ENCODE measurements around the gene CAPN6. TPM values are rescaled to one million over a fixed set of nuclear protein-coding genes. Genes with fewer than 3 reads are reported as not detected.

CAPN6 gene
- total and polyA plus RNA-seq, 2 donors (not counting 1 experiment from before 2014, with no cell fraction given): not detected

DNA sequence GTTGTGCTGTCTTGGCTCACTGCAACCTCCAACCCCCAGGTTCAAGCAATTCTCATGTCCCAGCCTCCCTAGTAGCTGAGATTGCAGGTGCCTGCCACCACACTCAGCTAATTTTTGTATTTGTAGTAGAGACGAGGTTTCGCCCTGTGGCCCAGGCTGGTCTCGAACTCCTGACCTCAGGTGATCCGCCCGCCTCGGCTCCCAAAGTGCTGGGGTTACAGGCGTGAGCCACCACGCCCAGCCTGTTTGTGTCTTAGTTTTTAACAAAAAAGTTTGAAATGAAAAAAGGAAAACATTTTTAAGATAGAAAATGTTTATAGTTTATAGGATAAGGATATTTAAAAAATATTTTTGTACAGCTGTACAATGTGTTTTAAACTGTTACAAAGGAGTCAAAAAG is 62.4 kb downstream of the CAPN6 start:
- no peak overlapping the region for H3K4me2 ChIP-seq (ENCODE audit: extremely low read depth, insufficient read depth, low read length)
- no peak overlapping the region for H3K27ac ChIP-seq (ENCODE audit: insufficient read depth, low read length)
- H3K79me2 ChIP-seq (ENCODE audit: control insufficient read depth, insufficient read depth, low read length): no peaks in the 10 kb centered on the region
- H3K4me1 ChIP-seq (ENCODE audit: control insufficient read depth, extremely low read depth, insufficient read depth, low read length): no peaks in the 10 kb centered on the region
- DNase-seq (ENCODE audit: low read depth in 2 of 2): no peak
- no peak overlapping the region for H3K4me3 ChIP-seq (replicated peaks in 1 of 4; ENCODE audit: control extremely low read depth in 1 of 4, insufficient read depth in 1 of 4, low read depth in 3 of 4, low read length in 4 of 4)
- no peaks in the 10 kb centered on the region for H3K9me3 ChIP-seq (ENCODE audit: control insufficient read depth, insufficient read depth, low read depth, low read length)
- no peaks in the 10 kb centered on the region for H3K27me3 ChIP-seq (ENCODE audit: control insufficient read depth, insufficient read depth, low read length)
- no peaks in the 10 kb centered on the region for H4K20me1 ChIP-seq (ENCODE audit: control insufficient read depth, extremely low read depth, insufficient read depth, low read length)
- no peak overlapping the region for H2AFZ ChIP-seq (ENCODE audit: low read length)
- no peak overlapping the region for H3K9ac ChIP-seq (ENCODE audit: insufficient read depth, low read length)
- TF ChIP-seq EZH2 (IDR thresholded peaks at IDR 0.05; ENCODE audit: low read length, missing control alignments): no peak
- TF ChIP-seq, protein P1, sequence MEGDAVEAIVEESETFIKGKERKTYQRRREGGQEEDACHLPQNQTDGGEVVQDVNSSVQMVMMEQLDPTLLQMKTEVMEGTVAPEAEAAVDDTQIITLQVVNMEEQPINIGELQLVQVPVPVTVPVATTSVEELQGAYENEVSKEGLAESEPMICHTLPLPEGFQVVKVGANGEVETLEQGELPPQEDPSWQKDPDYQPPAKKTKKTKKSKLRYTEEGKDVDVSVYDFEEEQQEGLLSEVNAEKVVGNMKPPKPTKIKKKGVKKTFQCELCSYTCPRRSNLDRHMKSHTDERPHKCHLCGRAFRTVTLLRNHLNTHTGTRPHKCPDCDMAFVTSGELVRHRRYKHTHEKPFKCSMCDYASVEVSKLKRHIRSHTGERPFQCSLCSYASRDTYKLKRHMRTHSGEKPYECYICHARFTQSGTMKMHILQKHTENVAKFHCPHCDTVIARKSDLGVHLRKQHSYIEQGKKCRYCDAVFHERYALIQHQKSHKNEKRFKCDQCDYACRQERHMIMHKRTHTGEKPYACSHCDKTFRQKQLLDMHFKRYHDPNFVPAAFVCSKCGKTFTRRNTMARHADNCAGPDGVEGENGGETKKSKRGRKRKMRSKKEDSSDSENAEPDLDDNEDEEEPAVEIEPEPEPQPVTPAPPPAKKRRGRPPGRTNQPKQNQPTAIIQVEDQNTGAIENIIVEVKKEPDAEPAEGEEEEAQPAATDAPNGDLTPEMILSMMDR (conservative IDR thresholded peaks at IDR 0.05 in 1 of 2, IDR thresholded peaks at IDR 0.05 in 1 of 2; ENCODE audit: low read depth in 1 of 2, low read length in 2 of 2): no peak
- H3K36me3 ChIP-seq (ENCODE audit: control insufficient read depth, insufficient read depth, low read length): no peaks in the 10 kb centered on the region

DNA sequence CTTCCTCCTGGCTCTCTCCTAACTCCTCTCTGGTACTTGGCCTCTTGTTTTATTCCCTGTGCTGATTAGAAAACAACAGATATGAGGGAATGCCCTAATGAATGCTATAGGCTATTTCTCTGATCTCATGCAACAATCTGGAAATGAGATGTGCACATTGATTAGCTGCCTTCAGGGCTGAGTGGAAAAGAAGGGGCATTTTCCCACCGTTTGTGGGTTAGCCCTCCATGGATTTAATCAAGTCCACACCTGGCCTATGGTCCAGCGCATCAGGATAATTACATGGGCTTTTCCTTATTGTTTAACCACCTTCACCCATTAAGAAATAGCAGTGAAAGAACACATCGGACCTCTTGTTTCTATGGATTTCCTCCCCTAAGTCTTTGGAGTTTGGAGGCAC is 70.0 kb downstream of the CAPN6 start:
- Histone ChIP-seq H3K4me3 (replicated peaks in 1 of 4; ENCODE audit: control extremely low read depth in 1 of 4, insufficient read depth in 1 of 4, low read depth in 3 of 4, low read length in 4 of 4) (no peak overlapping the region), H3K36me3 (ENCODE audit: control insufficient read depth, insufficient read depth, low read length) (no peaks in the 10 kb centered on the region), H3K9ac (ENCODE audit: insufficient read depth, low read length) (no peak overlapping the region), H2AFZ (ENCODE audit: low read length) (no peak overlapping the region), H3K79me2 (ENCODE audit: control insufficient read depth, insufficient read depth, low read length) (no peaks in the 10 kb centered on the region), H3K4me1 (ENCODE audit: control insufficient read depth, extremely low read depth, insufficient read depth, low read length) (no peaks in the 10 kb centered on the region), H3K27ac (ENCODE audit: insufficient read depth, low read length) (no peak overlapping the region), H3K27me3 (ENCODE audit: control insufficient read depth, insufficient read depth, low read length) (no peaks in the 10 kb centered on the region), H3K4me2 (ENCODE audit: extremely low read depth, insufficient read depth, low read length) (no peak overlapping the region), H3K9me3 (ENCODE audit: control insufficient read depth, insufficient read depth, low read depth, low read length) (no peaks in the 10 kb centered on the region), H4K20me1 (ENCODE audit: control insufficient read depth, extremely low read depth, insufficient read depth, low read length) (no peaks in the 10 kb centered on the region)
- TF ChIP-seq EZH2 (IDR thresholded peaks at IDR 0.05; ENCODE audit: low read length, missing control alignments): no peak
- TF ChIP-seq, protein P1 (conservative IDR thresholded peaks at IDR 0.05 in 1 of 2, IDR thresholded peaks at IDR 0.05 in 1 of 2; ENCODE audit: low read depth in 1 of 2, low read length in 2 of 2): no peak
- no peak for DNase-seq (ENCODE audit: low read depth in 2 of 2)

DNA sequence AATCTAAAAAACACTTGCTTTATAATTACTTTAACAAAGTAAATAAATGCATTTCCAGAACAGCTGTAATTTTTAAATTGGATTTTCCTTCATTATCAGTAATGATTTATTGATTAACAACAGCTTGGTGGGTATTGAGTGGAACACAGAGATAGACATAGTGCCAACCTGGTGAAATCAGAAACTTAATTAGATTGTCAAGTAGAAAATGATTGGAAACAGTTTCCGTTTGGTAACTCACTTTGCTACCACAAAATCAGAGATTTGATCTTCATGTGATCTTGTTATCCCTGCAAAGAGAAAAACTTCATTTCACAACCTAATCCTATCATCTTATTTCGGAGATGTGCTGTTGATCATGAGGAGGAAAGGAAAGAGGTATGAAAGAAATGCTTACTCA is 70.8 kb downstream of the CAPN6 start:
- Histone ChIP-seq H3K4me3 (replicated peaks in 1 of 4; ENCODE audit: control extremely low read depth in 1 of 4, insufficient read depth in 1 of 4, low read depth in 3 of 4, low read length in 4 of 4) (no peak overlapping the region), H2AFZ (ENCODE audit: low read length) (no peak overlapping the region), H3K4me1 (ENCODE audit: control insufficient read depth, extremely low read depth, insufficient read depth, low read length) (no peaks in the 10 kb centered on the region), H3K27me3 (ENCODE audit: control insufficient read depth, insufficient read depth, low read length) (no peaks in the 10 kb centered on the region), H3K9ac (ENCODE audit: insufficient read depth, low read length) (no peak overlapping the region), H3K9me3 (ENCODE audit: control insufficient read depth, insufficient read depth, low read depth, low read length) (no peaks in the 10 kb centered on the region), H3K36me3 (ENCODE audit: control insufficient read depth, insufficient read depth, low read length) (no peaks in the 10 kb centered on the region), H3K79me2 (ENCODE audit: control insufficient read depth, insufficient read depth, low read length) (no peaks in the 10 kb centered on the region), H3K27ac (ENCODE audit: insufficient read depth, low read length) (no peak overlapping the region), H4K20me1 (ENCODE audit: control insufficient read depth, extremely low read depth, insufficient read depth, low read length) (no peaks in the 10 kb centered on the region), H3K4me2 (ENCODE audit: extremely low read depth, insufficient read depth, low read length) (no peak overlapping the region)
- DNase-seq (ENCODE audit: low read depth in 2 of 2): no peak
- no peak for TF ChIP-seq EZH2 (IDR thresholded peaks at IDR 0.05; ENCODE audit: low read length, missing control alignments)
- TF ChIP-seq, protein P1 (conservative IDR thresholded peaks at IDR 0.05 in 1 of 2, IDR thresholded peaks at IDR 0.05 in 1 of 2; ENCODE audit: low read depth in 1 of 2, low read length in 2 of 2): no peak

Other genes starting within 250 kb of the CAPN6 start
- 1.3 and 2.0 TPM in 2 replicates for gene PAK3, start 174.3 kb downstream of the CAPN6 start, total RNA-seq
- gene PAK3, start 174.3 kb downstream of the CAPN6 start, polyA plus RNA-seq: 0.19 and 1.2 TPM in 2 replicates
- gene DCX, start 141.7 kb upstream of the CAPN6 start, total RNA-seq: not detected in 2 replicates
- gene DCX, start 141.7 kb upstream of the CAPN6 start, polyA plus RNA-seq: not detected in 2 replicates
- gene SERTM2, start 241.2 kb upstream of the CAPN6 start, total RNA-seq: under 0.01 TPM in 2 replicates
- 0.01 TPM in 1 of 2 replicates, not detected in the other for gene SERTM2, start 241.2 kb upstream of the CAPN6 start, polyA plus RNA-seq